K562 (cell line): ENCODE measurements around the gene PPP3CB. TPM values are rescaled to one million over a fixed set of nuclear protein-coding genes. Genes with fewer than 3 reads are reported as not detected.

Experiments
- BMI1 ChIP-seq: fragments of 150-350 bp; IDR thresholded peaks from 2 replicates; pipeline ENCODE4 v1.6.1; 2014; ENCODE audit warnings: low read length
- CHD1 ChIP-seq: fragments of 200-600 bp; sonication (generic); IDR thresholded peaks from one replicate; pipeline ENCODE4 v1.6.1; 2012; ENCODE audit warnings: mild to moderate bottlenecking, moderate library complexity, low read length, inconsistent platforms
- KDM4B ChIP-seq, 2 experiments: fragments of 450-650 bp in 1 of 2; sonication (generic) in 1 of 2; IDR thresholded peaks; 2 replicates each; pipeline ENCODE4 v1.6.1; 2016 to 2017; ENCODE audit warnings: borderline replicate concordance in 2 of 2, antibody characterized with exemption in 1 of 2, low read depth in 1 of 2, mild to moderate bottlenecking in 1 of 2
- MNT ChIP-seq, 2 experiments: fragments of 450-650 bp; conservative IDR thresholded peaks; 2 replicates each; pipeline ENCODE4 v1.6.1; 2017; ENCODE audit warnings: mild to moderate bottlenecking in 2 of 2, moderate library complexity in 2 of 2
- PRPF4 ChIP-seq: fragments of 200-400 bp; formaldehyde crosslinking; IDR thresholded peaks from one replicate; pipeline ENCODE4 v1.6.1; 2017; ENCODE audit warnings: low read length, low read depth, mild to moderate bottlenecking; ENCODE audit not compliant: insufficient read depth, poor library complexity, severe bottlenecking
- STAT6 ChIP-seq: sonication (generic); formaldehyde crosslinking; IDR thresholded peaks from 2 replicates; pipeline ENCODE4 v1.8.1; 2023; ENCODE audit warnings: mild to moderate bottlenecking, missing genetic modification reagents
- ZNF174 ChIP-seq: fragments of 250-450 bp; sonication (Bioruptor Pico); IDR thresholded peaks from 2 replicates; pipeline ENCODE4 v1.4.0; 2020; ENCODE audit warnings: mild to moderate bottlenecking
- polyA plus RNA-seq, 8 experiments: library from polyadenylated mRNA; depleted of rRNA in 4 of 8; stranded (reverse) in 5 of 8; unstranded in 3 of 8; fragments of >200 nt; fragmentation: Nextera tagmentation in 2 of 8; fragmentation: Illumina TruSeq in 1 of 8; extraction: Ambion mirVana in 2 of 8; extraction: Trizol in 1 of 8; gene quantifications; 2 replicates each; pipeline versions ENCODE4 v1.2.1 to v1.2.3, GENCODE V29; 2011 to 2014; ENCODE audit warnings: inconsistent platforms in 1 of 8, missing spikeins in 1 of 8
- total RNA-seq, 7 experiments: library from RNA; depleted of rRNA in 6 of 7; stranded (reverse); fragments of >200 nt in 6 of 7; fragmentation: Illumina TruSeq in 2 of 7; extraction: Trizol in 2 of 7; gene quantifications; 2 replicates each; pipeline versions ENCODE4 v1.2.1 to v1.2.3, GENCODE V29; 2011 to 2021; ENCODE audit warnings: low replicate concordance in 1 of 7
- TF ChIP-seq, protein P1 (sequence below): fragments of 450-650 bp; IDR thresholded peaks from 2 replicates; pipeline ENCODE4 v1.6.1; 2016; ENCODE audit warnings: mild to moderate bottlenecking, moderate library complexity
- TF ChIP-seq, protein P2 (sequence below): fragments of 250-450 bp; sonication (Bioruptor Pico); IDR thresholded peaks from 2 replicates; pipeline ENCODE4 v1.5.0; 2021

PPP3CB gene
- total and polyA plus RNA-seq, 9 of the 15 experiments (the other 6 are each of a cell fraction or from before 2014, with no cell fraction given), result 9.6 to 27.6 (median 17.8) TPM

GRCh38 chr10:73459683-73460314 is 36.0 kb downstream of the PPP3CB start (continued):
- TF ChIP-seq, protein P1, sequence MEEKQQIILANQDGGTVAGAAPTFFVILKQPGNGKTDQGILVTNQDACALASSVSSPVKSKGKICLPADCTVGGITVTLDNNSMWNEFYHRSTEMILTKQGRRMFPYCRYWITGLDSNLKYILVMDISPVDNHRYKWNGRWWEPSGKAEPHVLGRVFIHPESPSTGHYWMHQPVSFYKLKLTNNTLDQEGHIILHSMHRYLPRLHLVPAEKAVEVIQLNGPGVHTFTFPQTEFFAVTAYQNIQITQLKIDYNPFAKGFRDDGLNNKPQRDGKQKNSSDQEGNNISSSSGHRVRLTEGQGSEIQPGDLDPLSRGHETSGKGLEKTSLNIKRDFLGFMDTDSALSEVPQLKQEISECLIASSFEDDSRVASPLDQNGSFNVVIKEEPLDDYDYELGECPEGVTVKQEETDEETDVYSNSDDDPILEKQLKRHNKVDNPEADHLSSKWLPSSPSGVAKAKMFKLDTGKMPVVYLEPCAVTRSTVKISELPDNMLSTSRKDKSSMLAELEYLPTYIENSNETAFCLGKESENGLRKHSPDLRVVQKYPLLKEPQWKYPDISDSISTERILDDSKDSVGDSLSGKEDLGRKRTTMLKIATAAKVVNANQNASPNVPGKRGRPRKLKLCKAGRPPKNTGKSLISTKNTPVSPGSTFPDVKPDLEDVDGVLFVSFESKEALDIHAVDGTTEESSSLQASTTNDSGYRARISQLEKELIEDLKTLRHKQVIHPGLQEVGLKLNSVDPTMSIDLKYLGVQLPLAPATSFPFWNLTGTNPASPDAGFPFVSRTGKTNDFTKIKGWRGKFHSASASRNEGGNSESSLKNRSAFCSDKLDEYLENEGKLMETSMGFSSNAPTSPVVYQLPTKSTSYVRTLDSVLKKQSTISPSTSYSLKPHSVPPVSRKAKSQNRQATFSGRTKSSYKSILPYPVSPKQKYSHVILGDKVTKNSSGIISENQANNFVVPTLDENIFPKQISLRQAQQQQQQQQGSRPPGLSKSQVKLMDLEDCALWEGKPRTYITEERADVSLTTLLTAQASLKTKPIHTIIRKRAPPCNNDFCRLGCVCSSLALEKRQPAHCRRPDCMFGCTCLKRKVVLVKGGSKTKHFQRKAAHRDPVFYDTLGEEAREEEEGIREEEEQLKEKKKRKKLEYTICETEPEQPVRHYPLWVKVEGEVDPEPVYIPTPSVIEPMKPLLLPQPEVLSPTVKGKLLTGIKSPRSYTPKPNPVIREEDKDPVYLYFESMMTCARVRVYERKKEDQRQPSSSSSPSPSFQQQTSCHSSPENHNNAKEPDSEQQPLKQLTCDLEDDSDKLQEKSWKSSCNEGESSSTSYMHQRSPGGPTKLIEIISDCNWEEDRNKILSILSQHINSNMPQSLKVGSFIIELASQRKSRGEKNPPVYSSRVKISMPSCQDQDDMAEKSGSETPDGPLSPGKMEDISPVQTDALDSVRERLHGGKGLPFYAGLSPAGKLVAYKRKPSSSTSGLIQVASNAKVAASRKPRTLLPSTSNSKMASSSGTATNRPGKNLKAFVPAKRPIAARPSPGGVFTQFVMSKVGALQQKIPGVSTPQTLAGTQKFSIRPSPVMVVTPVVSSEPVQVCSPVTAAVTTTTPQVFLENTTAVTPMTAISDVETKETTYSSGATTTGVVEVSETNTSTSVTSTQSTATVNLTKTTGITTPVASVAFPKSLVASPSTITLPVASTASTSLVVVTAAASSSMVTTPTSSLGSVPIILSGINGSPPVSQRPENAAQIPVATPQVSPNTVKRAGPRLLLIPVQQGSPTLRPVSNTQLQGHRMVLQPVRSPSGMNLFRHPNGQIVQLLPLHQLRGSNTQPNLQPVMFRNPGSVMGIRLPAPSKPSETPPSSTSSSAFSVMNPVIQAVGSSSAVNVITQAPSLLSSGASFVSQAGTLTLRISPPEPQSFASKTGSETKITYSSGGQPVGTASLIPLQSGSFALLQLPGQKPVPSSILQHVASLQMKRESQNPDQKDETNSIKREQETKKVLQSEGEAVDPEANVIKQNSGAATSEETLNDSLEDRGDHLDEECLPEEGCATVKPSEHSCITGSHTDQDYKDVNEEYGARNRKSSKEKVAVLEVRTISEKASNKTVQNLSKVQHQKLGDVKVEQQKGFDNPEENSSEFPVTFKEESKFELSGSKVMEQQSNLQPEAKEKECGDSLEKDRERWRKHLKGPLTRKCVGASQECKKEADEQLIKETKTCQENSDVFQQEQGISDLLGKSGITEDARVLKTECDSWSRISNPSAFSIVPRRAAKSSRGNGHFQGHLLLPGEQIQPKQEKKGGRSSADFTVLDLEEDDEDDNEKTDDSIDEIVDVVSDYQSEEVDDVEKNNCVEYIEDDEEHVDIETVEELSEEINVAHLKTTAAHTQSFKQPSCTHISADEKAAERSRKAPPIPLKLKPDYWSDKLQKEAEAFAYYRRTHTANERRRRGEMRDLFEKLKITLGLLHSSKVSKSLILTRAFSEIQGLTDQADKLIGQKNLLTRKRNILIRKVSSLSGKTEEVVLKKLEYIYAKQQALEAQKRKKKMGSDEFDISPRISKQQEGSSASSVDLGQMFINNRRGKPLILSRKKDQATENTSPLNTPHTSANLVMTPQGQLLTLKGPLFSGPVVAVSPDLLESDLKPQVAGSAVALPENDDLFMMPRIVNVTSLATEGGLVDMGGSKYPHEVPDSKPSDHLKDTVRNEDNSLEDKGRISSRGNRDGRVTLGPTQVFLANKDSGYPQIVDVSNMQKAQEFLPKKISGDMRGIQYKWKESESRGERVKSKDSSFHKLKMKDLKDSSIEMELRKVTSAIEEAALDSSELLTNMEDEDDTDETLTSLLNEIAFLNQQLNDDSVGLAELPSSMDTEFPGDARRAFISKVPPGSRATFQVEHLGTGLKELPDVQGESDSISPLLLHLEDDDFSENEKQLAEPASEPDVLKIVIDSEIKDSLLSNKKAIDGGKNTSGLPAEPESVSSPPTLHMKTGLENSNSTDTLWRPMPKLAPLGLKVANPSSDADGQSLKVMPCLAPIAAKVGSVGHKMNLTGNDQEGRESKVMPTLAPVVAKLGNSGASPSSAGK, result peak; percentile 40; the same call in 1 of the 2 replicates
- TF ChIP-seq, protein P2, sequence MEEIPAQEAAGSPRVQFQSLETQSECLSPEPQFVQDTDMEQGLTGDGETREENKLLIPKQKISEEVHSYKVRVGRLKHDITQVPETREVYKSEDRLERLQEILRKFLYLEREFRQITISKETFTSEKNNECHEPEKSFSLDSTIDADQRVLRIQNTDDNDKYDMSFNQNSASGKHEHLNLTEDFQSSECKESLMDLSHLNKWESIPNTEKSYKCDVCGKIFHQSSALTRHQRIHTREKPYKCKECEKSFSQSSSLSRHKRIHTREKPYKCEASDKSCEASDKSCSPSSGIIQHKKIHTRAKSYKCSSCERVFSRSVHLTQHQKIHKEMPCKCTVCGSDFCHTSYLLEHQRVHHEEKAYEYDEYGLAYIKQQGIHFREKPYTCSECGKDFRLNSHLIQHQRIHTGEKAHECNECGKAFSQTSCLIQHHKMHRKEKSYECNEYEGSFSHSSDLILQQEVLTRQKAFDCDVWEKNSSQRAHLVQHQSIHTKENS (CRISPR knock-in tag), result no peak
- TF ChIP-seq PRPF4, result no peak
- no peak for TF ChIP-seq ZNF174 (CRISPR knock-in tag)
- TF ChIP-seq MNT (conservative IDR thresholded peaks at IDR 0.05), result 0 out of 4 replicates have a peak, but pooled peaks have one; percentile 21 to 38
- TF ChIP-seq KDM4B (IDR thresholded peaks at IDR 0.05; ENCODE audit: borderline replicate concordance in 2 of 2, low read depth in 1 of 2), result no peak
- TF ChIP-seq BMI1, result no peak
- no peak for TF ChIP-seq STAT6 (CRISPR knock-in tag)
- TF ChIP-seq CHD1, result no peak
